Measurements from ENCODE around the gene RXRB.

RXRB gene

GRCh38 chr6:33211666-33212422 lies 11.4 kb upstream of the RXRB start:
- no peak for DNase-seq (ENCODE audit: low read depth)

DNA sequence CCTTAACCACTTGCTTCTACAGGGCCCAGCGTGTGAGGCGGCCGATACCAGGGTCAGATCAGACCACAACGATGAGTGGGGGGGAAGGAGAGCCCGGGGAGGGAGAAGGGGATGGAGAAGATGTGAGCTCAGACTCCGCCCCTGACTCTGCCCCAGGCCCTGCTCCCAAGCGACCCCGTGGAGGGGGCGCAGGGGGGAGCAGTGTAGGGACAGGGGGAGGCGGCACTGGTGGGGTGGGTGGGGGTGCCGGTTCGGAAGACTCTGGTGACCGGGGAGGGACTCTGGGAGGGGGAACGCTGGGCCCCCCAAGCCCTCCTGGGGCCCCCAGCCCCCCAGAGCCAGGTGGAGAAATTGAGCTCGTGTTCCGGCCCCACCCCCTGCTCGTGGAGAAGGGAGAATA lies 10.7 kb upstream of the RXRB start:
- no peak for DNase-seq (ENCODE audit: low read depth)

- no peak for DNase-seq (ENCODE audit: low read depth)
These were observed 9.4 kb upstream of the RXRB start for GRCh38 chr6:33209856-33210255.

DNA sequence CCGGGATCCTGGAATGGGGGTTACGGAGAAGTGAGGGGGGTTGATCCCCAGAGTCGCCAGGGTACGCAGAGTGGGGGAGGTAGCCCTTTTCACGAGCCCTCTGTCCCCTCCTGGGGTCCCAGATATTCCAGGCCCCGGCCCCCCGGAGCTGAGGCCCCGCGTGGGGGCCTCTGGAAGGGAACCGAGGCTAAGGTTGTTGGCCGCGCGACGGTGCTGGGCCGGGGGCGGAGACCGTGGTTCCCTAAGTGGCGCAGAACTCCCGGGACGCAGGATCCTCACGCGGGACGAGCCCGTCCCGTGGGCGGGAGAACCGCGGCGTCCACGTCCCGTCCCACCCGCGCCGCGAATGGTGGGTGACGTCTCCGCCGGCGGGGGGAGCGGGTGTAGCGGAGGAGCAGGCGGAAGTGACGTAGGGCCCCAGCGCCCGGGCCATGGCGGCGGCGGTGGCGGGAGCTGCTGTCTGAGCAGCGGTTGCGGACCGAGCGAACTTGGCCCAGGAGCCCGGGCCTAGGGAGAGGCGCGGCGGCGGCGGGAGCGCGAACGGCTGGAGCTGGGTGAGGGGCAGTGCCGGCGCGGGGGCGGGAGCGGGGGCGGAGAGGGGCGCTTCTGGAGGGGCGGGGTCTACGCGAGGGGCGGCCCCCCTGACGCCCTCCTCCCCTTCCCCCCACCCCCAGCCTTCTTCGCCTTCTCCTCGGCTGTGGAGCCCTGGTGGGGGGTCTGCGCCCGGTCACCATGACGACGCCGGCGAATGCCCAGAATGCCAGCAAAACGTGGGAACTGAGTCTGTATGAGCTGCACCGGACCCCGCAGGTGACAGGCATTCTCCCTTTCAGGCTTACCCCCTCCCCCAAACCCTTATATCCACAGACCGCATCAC lies 7.9 kb upstream of the RXRB start, which contains the start of gene RING1:
Gene RING1 (plus strand): TSS at position 410 of the 877 bp plus-strand sequence. CDS start 323 bp downstream, at position 733.
- DNase-seq (ENCODE audit: low read depth), result peak; percentile 79

DNA sequence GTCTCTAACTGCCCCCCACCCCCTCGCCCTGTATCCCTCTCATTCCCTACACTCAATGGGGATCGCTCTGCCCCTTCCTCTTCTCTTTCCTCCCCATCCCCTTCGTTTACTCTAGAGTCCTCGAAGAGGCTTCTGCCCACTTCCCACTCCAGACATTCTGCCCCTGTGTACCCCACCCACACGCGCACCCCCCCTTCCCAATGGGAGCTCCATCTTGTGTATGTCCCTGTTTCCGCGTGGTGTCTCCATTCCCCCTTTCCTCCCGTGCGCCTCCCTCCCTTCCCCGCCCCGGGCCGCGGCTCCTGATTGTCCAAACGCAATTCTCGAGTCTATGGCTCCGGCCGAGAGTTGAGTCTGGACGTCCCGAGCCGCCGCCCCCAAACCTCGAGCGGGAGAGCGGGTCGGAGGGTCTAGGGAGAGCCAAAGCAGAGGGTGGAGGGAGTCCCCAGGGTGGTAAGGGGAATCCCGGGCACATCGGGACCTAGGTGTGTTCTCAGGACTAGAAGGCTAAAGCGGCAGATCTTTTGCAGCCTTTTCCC lies 7.2 kb upstream of the RXRB start:
- no peak for DNase-seq (ENCODE audit: low read depth)

GRCh38 chr6:33206864-33207551 lies 6.5 kb upstream of the RXRB start:
- DNase-seq (ENCODE audit: low read depth), result no peak

- no peak for DNase-seq (ENCODE audit: low read depth)
These were observed 5.8 kb upstream of the RXRB start for GRCh38 chr6:33206027-33206863.

GRCh38 chr6:33205191-33206026 lies 4.9 kb upstream of the RXRB start:
- no peak for DNase-seq (ENCODE audit: low read depth)

- DNase-seq (ENCODE audit: low read depth), result peak; percentile 87
These were observed 4.1 kb upstream of the RXRB start, which contains the start of gene HSD17B8 for GRCh38 chr6:33204415-33205190. HSD17B8 (plus strand) TSS chr6:33204655; CDS start chr6:33204669, 14 bp downstream.

GRCh38 chr6:33204165-33204414 lies 3.6 kb upstream of the RXRB start:
- DNase-seq (ENCODE audit: low read depth), result no peak

DNA sequence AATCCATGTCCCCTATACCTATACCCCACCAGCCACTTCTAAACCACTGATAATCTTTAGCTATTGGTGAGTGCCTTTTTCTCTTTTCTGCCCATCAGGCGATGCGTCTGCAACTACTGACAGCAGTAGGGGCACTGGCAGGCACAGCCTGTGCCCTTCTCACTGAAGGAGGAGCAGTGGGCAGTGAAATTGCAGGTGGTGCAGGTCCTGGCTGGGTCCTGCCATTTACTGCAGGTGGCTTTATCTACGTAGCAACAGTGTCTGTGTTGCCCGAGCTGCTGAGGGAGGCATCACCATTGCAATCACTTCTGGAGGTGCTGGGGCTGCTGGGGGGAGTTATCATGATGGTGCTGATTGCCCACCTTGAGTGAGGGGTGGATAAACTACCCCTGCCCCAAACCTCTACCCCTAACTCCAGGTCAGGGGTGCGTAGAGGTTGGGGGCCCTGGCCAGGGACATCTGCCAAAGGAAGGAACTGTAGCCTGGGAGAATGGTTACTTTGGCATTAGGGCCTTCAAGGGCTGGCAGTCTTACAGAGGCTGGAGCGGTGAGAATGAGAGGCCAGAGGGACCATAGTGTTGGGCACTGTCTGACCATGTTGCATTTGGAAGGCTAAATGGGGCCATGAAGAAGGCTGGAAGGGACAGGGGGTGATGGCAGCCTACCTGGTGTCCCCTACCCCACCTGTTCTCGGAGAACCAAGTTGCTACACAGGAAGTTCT lies 3.1 kb upstream of the RXRB start:
- DNase-seq (ENCODE audit: low read depth), result no peak

DNA sequence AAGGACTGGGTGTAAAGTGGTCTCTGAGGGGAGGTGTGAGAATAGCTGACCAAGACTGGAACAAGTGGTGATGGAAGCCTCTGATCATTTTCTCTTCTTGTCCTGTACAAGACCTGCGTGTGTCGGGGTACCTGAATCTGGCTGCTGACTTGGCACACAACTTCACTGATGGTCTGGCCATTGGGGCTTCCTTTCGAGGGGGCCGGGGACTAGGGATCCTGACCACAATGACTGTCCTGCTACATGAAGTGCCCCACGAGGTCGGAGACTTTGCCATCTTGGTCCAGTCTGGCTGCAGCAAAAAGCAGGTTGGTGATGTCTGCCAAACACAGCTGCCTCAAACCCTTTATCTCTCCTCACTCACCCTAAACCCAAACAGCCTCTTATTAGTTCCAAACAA lies 2.3 kb upstream of the RXRB start:
- DNase-seq (ENCODE audit: low read depth), result no peak

DNA sequence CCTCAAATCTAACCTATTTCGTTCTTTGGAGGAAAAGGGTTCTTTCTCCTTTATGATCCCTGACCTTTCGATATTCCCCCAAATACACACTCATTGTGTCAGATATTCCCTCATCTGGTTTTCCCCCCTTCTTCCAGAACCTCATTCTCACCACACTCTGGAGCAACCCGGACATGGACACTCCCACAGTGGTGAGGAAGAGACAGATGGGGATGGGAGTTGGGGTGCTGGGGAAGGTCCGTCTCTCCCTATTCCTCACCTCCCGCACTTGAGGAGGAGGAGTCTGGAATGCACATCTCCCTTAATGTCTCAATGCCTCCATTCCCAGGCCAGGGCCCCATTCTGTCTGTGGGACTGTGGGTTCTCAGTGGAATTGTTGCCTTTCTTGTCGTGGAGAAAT lies 1.5 kb upstream of the RXRB start:
- no peak for DNase-seq (ENCODE audit: low read depth)

GRCh38 chr6:33201147-33201545 lies 681 bp upstream of the RXRB start:
- no peak for DNase-seq (ENCODE audit: low read depth)

DNA sequence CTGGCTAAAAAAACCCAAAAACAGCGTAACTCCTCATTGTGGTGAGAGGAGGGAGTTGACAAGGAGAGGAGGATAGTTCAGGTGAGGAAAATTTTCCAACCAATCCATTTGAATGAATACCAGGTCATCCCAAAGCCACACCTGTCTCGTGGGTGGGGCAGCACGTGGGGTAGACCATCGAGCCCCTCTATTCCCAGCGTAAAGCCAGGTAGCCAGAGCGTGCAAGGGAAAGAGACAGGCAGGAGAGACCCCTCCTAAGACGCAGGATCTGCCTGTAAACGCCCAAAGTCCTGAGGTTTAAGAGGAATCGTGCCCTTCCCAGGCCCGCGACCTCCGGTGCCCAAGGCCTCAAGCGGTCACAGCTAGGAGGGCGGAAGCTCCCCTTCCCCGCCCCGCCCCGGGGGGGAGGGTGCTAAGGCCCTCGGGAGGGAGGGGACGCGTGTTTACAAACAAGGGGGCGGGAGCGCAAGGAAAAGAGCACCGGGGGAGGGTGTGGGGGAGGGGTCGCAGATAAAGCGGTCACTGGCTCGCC lies 712 bp downstream of the RXRB start:
- peak; percentile 62 for DNase-seq (ENCODE audit: low read depth)

GRCh38 chr6:33198853-33199436 lies 1.5 kb downstream of the RXRB start:
- no peak for DNase-seq (ENCODE audit: low read depth)

GRCh38 chr6:33198159-33198852 lies 2.2 kb downstream of the RXRB start:
- no peak for DNase-seq (ENCODE audit: low read depth)
